IMR-90 (cell line): ENCODE results near the gene PHKB. TPM values are rescaled to one million over a fixed set of nuclear protein-coding genes. Genes with fewer than 3 reads are reported as not detected.
"Not testable (repeated sequence)": the region's sequence is repeated elsewhere in the genome, so short reads cannot be mapped to it uniquely, and the experiment has no call there.

Experiments used
- ATAC-seq: fragments of 200-7000 bp; cut with Tn5 transposase; 2 replicates; pipeline ENCODE4 v1.9.1; 2020; ENCODE audit warnings: low read depth, mild to moderate bottlenecking, moderate library complexity
- BruUV-seq: library from RNA; stranded (reverse); fragments of 400-500 nt; replicated peaks from 2 replicates; lab custom pipeline; 2021; lab: Mats Ljungman, UMichigan
- CTCF ChIA-PET: fragments of 300-600 bp; formaldehyde crosslinking; extraction: SDS; loops from one replicate; lab custom pipeline; 2021; ENCODE audit warnings: antibody characterized with exemption; lab: Yijun Ruan, JAX
- POLR2A ChIA-PET: fragments of 300-600 bp; sonication (Branson Sonifier 250); formaldehyde crosslinking; loops from one replicate; lab custom pipeline; 2022; ENCODE audit warnings: antibody characterized with exemption; ENCODE audit not compliant: unreplicated experiment; lab: Charles Lee
- DNase-seq: peaks from one replicate; pipeline ENCODE4 v3.0.0; 2013
- H2AFZ ChIP-seq: replicated peaks from 2 replicates; pipeline ENCODE3; 2013; ENCODE audit warnings: low read length, mild to moderate bottlenecking; ENCODE audit not compliant: poor library complexity
- H2AK5ac ChIP-seq: 2 replicates; pipeline ENCODE4 v1.6.1; 2013; ENCODE audit warnings: low read depth, low read length, inconsistent platforms
- H2AK9ac ChIP-seq: replicated peaks from 2 replicates; pipeline ENCODE3; 2013; ENCODE audit warnings: mild to moderate bottlenecking, low read depth, low read length, moderate library complexity; ENCODE audit not compliant: poor library complexity
- H2BK120ac ChIP-seq: 2 replicates; pipeline ENCODE4 v1.6.1; 2013; ENCODE audit warnings: low read depth, low read length, inconsistent platforms
- H2BK15ac ChIP-seq: 3 replicates; pipeline ENCODE4 v1.6.1; 2013; ENCODE audit warnings: low read depth, low read length, inconsistent platforms
- H2BK20ac ChIP-seq: 2 replicates; pipeline ENCODE4 v1.6.1; 2013; ENCODE audit warnings: low read depth, mild to moderate bottlenecking, inconsistent platforms, low read length, moderate library complexity
- H2BK5ac ChIP-seq: 2 replicates; pipeline ENCODE4 v1.6.1; 2013; ENCODE audit warnings: mild to moderate bottlenecking, low read depth, low read length, inconsistent platforms; ENCODE audit not compliant: poor library complexity, severe bottlenecking
- H3K14ac ChIP-seq: replicated peaks from 2 replicates; pipeline ENCODE4 v1.6.1; 2013; ENCODE audit warnings: low read depth, low read length, inconsistent platforms
- H3K18ac ChIP-seq: 2 replicates; pipeline ENCODE4 v1.6.1; 2013; ENCODE audit warnings: low read depth, low read length, control low read depth
- H3K23ac ChIP-seq: 2 replicates; pipeline ENCODE4 v1.6.1; 2013; ENCODE audit warnings: low read depth, low read length, inconsistent platforms
- H3K27ac ChIP-seq: 2 replicates; pipeline ENCODE4 v1.5.1; 2013; ENCODE audit warnings: mild to moderate bottlenecking, control low read depth, low read length; ENCODE audit not compliant: insufficient read depth
- H3K27me3 ChIP-seq: 2 replicates; pipeline ENCODE4 v1.6.1; 2013; ENCODE audit warnings: low read length; ENCODE audit not compliant: control insufficient read depth, insufficient read depth
- H3K36me3 ChIP-seq: 2 replicates; pipeline ENCODE4 v1.6.1; 2013; ENCODE audit warnings: low read length, mixed read lengths; ENCODE audit not compliant: control insufficient read depth, insufficient read depth
- H3K4ac ChIP-seq: 2 replicates; pipeline ENCODE4 v1.6.1; 2013; ENCODE audit warnings: low read depth, low read length, inconsistent platforms
- H3K4me1 ChIP-seq: 2 replicates; pipeline ENCODE4 v1.6.1; 2013; ENCODE audit warnings: low read length, mixed read lengths; ENCODE audit not compliant: control insufficient read depth, insufficient read depth
- H3K4me2 ChIP-seq: 2 replicates; pipeline ENCODE4 v1.6.1; 2013; ENCODE audit warnings: low read depth, mild to moderate bottlenecking, control low read depth, low read length, moderate library complexity
- H3K4me3 ChIP-seq: 2 replicates; pipeline ENCODE4 v1.5.1; 2013; ENCODE audit warnings: low read depth, mild to moderate bottlenecking, control low read depth, low read length, moderate library complexity; ENCODE audit not compliant: insufficient read depth
- H3K56ac ChIP-seq: 2 replicates; pipeline ENCODE4 v1.6.1; 2013; ENCODE audit warnings: low read length, inconsistent platforms; ENCODE audit not compliant: insufficient read depth; ENCODE audit errors: extremely low read depth
- H3K79me1 ChIP-seq, 2 experiments: 2 replicates each; pipeline ENCODE4 v1.6.1; 2013; ENCODE audit warnings: low read length in 2 of 2, inconsistent platforms in 1 of 2, low read depth in 1 of 2
- H3K9ac ChIP-seq: 2 replicates; pipeline ENCODE4 v1.6.1; 2013; ENCODE audit warnings: low read depth, low read length, control low read depth
- H3K9me1 ChIP-seq: 2 replicates; pipeline ENCODE4 v1.6.1; 2013; ENCODE audit warnings: low read length, inconsistent platforms; ENCODE audit not compliant: insufficient read depth
- H3K9me3 ChIP-seq: 2 replicates; pipeline ENCODE4 v1.6.1; 2013; ENCODE audit warnings: low read length; ENCODE audit not compliant: control insufficient read depth, insufficient read depth
- H4K20me1 ChIP-seq: 2 replicates; pipeline ENCODE4 v1.6.1; 2013; ENCODE audit warnings: low read length, inconsistent platforms; ENCODE audit not compliant: insufficient read depth
- H4K5ac ChIP-seq: 2 replicates; pipeline ENCODE4 v1.6.1; 2013; ENCODE audit warnings: mild to moderate bottlenecking, low read depth, low read length, control low read depth
- H4K8ac ChIP-seq, 2 experiments: 2 replicates each; pipeline ENCODE4 v1.6.1; 2013; ENCODE audit warnings: low read depth in 2 of 2, low read length in 2 of 2, control low read depth in 1 of 2, inconsistent platforms in 1 of 2
- H4K91ac ChIP-seq: 2 replicates; pipeline ENCODE4 v1.6.1; 2013; ENCODE audit warnings: low read depth, low read length, inconsistent platforms; ENCODE audit not compliant: insufficient read depth
- WGBS, 2 experiments: methylation state at CpG; one replicate each; pipeline versions ENCODE4 v1.1.5 to v1.1.7; 2013; ENCODE audit warnings: missing lambda C conversion rate in 2 of 2; ENCODE audit not compliant: insufficient read length in 1 of 2; ENCODE audit errors: extremely low coverage in 2 of 2; 5-methylcytosine and 5-hydroxymethylcytosine counted together
- dilution Hi-C: fragments of 300-500 bp; cut with HindIII; formaldehyde crosslinking; loops from one replicate; pipeline ENCODE4 v1.14.3; 2018; ENCODE audit warnings: low sequenced_read_pairs; ENCODE audit not compliant: unreplicated experiment
- in situ Hi-C: fragments of 300-500 bp; cut with MboI; formaldehyde crosslinking; loops from 3 replicates; pipeline ENCODE4 v1.14.3; 2019; ENCODE audit warnings: low sequenced_read_pairs, inconsistent platforms, mixed read lengths
- intact Hi-C: fragments of 100-400 bp; cut with micrococcal nuclease; formaldehyde crosslinking; loops from 2 replicates; pipeline ENCODE4 v1.10.0; 2022
- polyA plus RNA-seq, 3 experiments: library from polyadenylated mRNA; depleted of rRNA; stranded (reverse); fragments of >200 nt; gene quantifications; 2 replicates each; pipeline ENCODE4 v1.2.3, GENCODE V29; 2012; ENCODE audit warnings: low replicate concordance in 1 of 3
- total RNA-seq: library from RNA; depleted of rRNA; stranded (reverse); fragments of >200 nt; gene quantifications from 2 replicates; pipeline ENCODE4 v1.2.3, GENCODE V29; 2012

PHKB gene
- total and polyA plus RNA-seq, 2 of the 4 experiments (the other 2 are of a cell fraction), result 24.2 to 58.6 TPM

GRCh38 chr16:47473004-47473403 is 11.9 kb downstream of the PHKB start:
- H2BK5ac ChIP-seq, H3K9me3 ChIP-seq, H2AK9ac ChIP-seq, POLR2A ChIA-PET, H2BK120ac ChIP-seq, H3K18ac ChIP-seq, H3K4me2 ChIP-seq, H3K56ac ChIP-seq, H3K14ac ChIP-seq, H3K4me3 ChIP-seq, H4K5ac ChIP-seq, H4K20me1 ChIP-seq, dilution Hi-C loops, H3K23ac ChIP-seq, H3K9ac ChIP-seq, H3K4me1 ChIP-seq, intact Hi-C loops, BruUV-seq, ATAC-seq, H3K9me1 ChIP-seq, H4K8ac ChIP-seq, H4K91ac ChIP-seq, H2AFZ ChIP-seq, H2BK15ac ChIP-seq, H2BK20ac ChIP-seq, CTCF ChIA-PET, DNase-seq, H3K4ac ChIP-seq, H2AK5ac ChIP-seq, H3K27ac ChIP-seq, H3K36me3 ChIP-seq, H3K27me3 ChIP-seq: not testable (repeated sequence)
- H3K79me1 ChIP-seq, result peaks cover 17 to 43% of the 10 kb centered on the region in 2 experiments; a peak in 3 of 4 replicates
- in situ Hi-C loops, result loop anchor here (25.0 kb wide), 1 partner anchor 689 kb away; the partner anchor contains the start of gene ABCC12
- no CpG with 5 or more reads among the region's 2 CpGs for WGBS, 2 experiments
